ENCODE data around the gene PRODH2. TPM values are rescaled to one million over a fixed set of nuclear protein-coding genes. Genes with fewer than 3 reads are reported as not detected.
"Not testable (repeated sequence)": the region's sequence is repeated elsewhere in the genome, so short reads cannot be mapped to it uniquely, and the experiment has no call there.

The PRODH2 gene
- total RNA-seq, 2 donors from 2014 or later, result not detected

GRCh38 chr19:35848919-35849505 lies 36.4 kb upstream of the PRODH2 start:
- H3K36me3 Mint-ChIP-seq (ENCODE audit: low read depth), result peaks cover 15% of the 10 kb centered on the region
- H3K4me1 Mint-ChIP-seq, result peaks cover 23% of the 10 kb centered on the region
- peaks cover 67% of the 10 kb centered on the region for H3K27me3 Mint-ChIP-seq
- no peak overlapping the region for H3K27ac Mint-ChIP-seq
- no peaks in the 10 kb centered on the region for H3K9me3 ChIP-seq (ENCODE audit: control insufficient read depth, low read length, poor library complexity, severe bottlenecking)
- H3K4me3 Mint-ChIP-seq, result no peak overlapping the region
- DNase-seq (no peak), ATAC-seq (no peak)

- H3K9me3 ChIP-seq (ENCODE audit: control insufficient read depth, low read length, poor library complexity, severe bottlenecking), result no peaks in the 10 kb centered on the region
- DNase-seq (no peak), ATAC-seq (no peak)
- Mint-ChIP-seq H3K4me1 (peaks cover 23% of the 10 kb centered on the region), H3K36me3 (ENCODE audit: low read depth) (peaks cover 15% of the 10 kb centered on the region), H3K27me3 (peaks cover 70% of the 10 kb centered on the region), H3K27ac (no peak overlapping the region), H3K4me3 (no peak overlapping the region)
These were observed 35.8 kb upstream of the PRODH2 start for GRCh38 chr19:35848486-35848885.

GRCh38 chr19:35847911-35848310 lies 35.3 kb upstream of the PRODH2 start:
- H3K27ac Mint-ChIP-seq, result no peak overlapping the region
- H3K36me3 Mint-ChIP-seq (ENCODE audit: low read depth), result peaks cover 11% of the 10 kb centered on the region
- H3K27me3 Mint-ChIP-seq, result peaks cover 68% of the 10 kb centered on the region
- peaks cover 19% of the 10 kb centered on the region for H3K4me1 Mint-ChIP-seq
- ATAC-seq (no peak), DNase-seq (no peak)
- no peaks in the 10 kb centered on the region for H3K9me3 ChIP-seq (ENCODE audit: control insufficient read depth, low read length, poor library complexity, severe bottlenecking)
- no peak overlapping the region for H3K4me3 Mint-ChIP-seq

GRCh38 chr19:35846038-35846668 lies 33.5 kb upstream of the PRODH2 start:
- Mint-ChIP-seq H3K27ac (no peak overlapping the region), H3K36me3 (ENCODE audit: low read depth) (peaks cover 10% of the 10 kb centered on the region), H3K27me3 (peaks cover 57% of the 10 kb centered on the region), H3K4me3 (peak overlapping the region; percentile 68), H3K4me1 (peaks cover 16% of the 10 kb centered on the region)
- no peak for DNase-seq
- no peaks in the 10 kb centered on the region for H3K9me3 ChIP-seq (ENCODE audit: control insufficient read depth, low read length, poor library complexity, severe bottlenecking)
- ATAC-seq, result peak; percentile 27

GRCh38 chr19:35845215-35846037 lies 32.8 kb upstream of the PRODH2 start:
- peak overlapping the region; percentile 90 for H3K4me3 Mint-ChIP-seq
- ATAC-seq (peak; percentile 25), DNase-seq (no peak)
- H3K36me3 Mint-ChIP-seq (ENCODE audit: low read depth), result peaks cover 10% of the 10 kb centered on the region
- peaks cover 13% of the 10 kb centered on the region for H3K4me1 Mint-ChIP-seq
- H3K9me3 ChIP-seq (ENCODE audit: control insufficient read depth, low read length, poor library complexity, severe bottlenecking), result no peaks in the 10 kb centered on the region
- no peak overlapping the region for H3K27ac Mint-ChIP-seq
- peaks cover 50% of the 10 kb centered on the region for H3K27me3 Mint-ChIP-seq

- H3K9me3 ChIP-seq (ENCODE audit: control insufficient read depth, low read length, poor library complexity, severe bottlenecking), result no peaks in the 10 kb centered on the region
- Mint-ChIP-seq H3K4me1 (peaks cover 13% of the 10 kb centered on the region), H3K27me3 (peaks cover 43% of the 10 kb centered on the region), H3K4me3 (peak overlapping the region; percentile 90), H3K27ac (no peak overlapping the region), H3K36me3 (ENCODE audit: low read depth) (peaks cover 10% of the 10 kb centered on the region)
- DNase-seq (no peak), ATAC-seq (no peak)
These were observed 32.0 kb upstream of the PRODH2 start for GRCh38 chr19:35844482-35845214.

- H3K27ac Mint-ChIP-seq, result no peak overlapping the region
- peaks cover 38% of the 10 kb centered on the region for H3K27me3 Mint-ChIP-seq
- H3K4me1 Mint-ChIP-seq, result peaks cover 13% of the 10 kb centered on the region
- ATAC-seq, result no peak
- H3K9me3 ChIP-seq (ENCODE audit: control insufficient read depth, low read length, poor library complexity, severe bottlenecking), result no peaks in the 10 kb centered on the region
- no peak overlapping the region for H3K4me3 Mint-ChIP-seq
- peaks cover 10% of the 10 kb centered on the region for H3K36me3 Mint-ChIP-seq (ENCODE audit: low read depth)
- DNase-seq, result no peak
These were observed 31.2 kb upstream of the PRODH2 start for GRCh38 chr19:35843676-35844481.

- ATAC-seq (no peak), DNase-seq (no peak)
- Mint-ChIP-seq H3K36me3 (ENCODE audit: low read depth) (peaks cover 10% of the 10 kb centered on the region), H3K27me3 (peaks cover 38% of the 10 kb centered on the region), H3K27ac (no peak overlapping the region), H3K4me1 (peaks cover 13% of the 10 kb centered on the region), H3K4me3 (no peak overlapping the region)
- no peaks in the 10 kb centered on the region for H3K9me3 ChIP-seq (ENCODE audit: control insufficient read depth, low read length, poor library complexity, severe bottlenecking)
These were observed 30.1 kb upstream of the PRODH2 start for GRCh38 chr19:35842666-35843272.

- Mint-ChIP-seq H3K4me3 (no peak overlapping the region), H3K4me1 (peaks cover 13% of the 10 kb centered on the region), H3K36me3 (ENCODE audit: low read depth) (peaks cover 10% of the 10 kb centered on the region), H3K27ac (no peak overlapping the region), H3K27me3 (peaks cover 38% of the 10 kb centered on the region)
- DNase-seq (no peak), ATAC-seq (no peak)
- H3K9me3 ChIP-seq (ENCODE audit: control insufficient read depth, low read length, poor library complexity, severe bottlenecking), result no peaks in the 10 kb centered on the region
These were observed 29.4 kb upstream of the PRODH2 start for GRCh38 chr19:35841961-35842595.

- H3K27me3 Mint-ChIP-seq, result peaks cover 27% of the 10 kb centered on the region
- not testable (repeated sequence) for H3K27ac Mint-ChIP-seq; ATAC-seq; H3K4me3 Mint-ChIP-seq; H3K36me3 Mint-ChIP-seq (ENCODE audit: low read depth); DNase-seq; H3K4me1 Mint-ChIP-seq; H3K9me3 ChIP-seq (ENCODE audit: control insufficient read depth, low read length, poor library complexity, severe bottlenecking)
These were observed 23.5 kb upstream of the PRODH2 start for GRCh38 chr19:35836096-35836495.

GRCh38 chr19:35833972-35834371 lies 21.3 kb upstream of the PRODH2 start:
- peaks cover 3% of the 10 kb centered on the region for H3K36me3 Mint-ChIP-seq (ENCODE audit: low read depth)
- H3K27me3 Mint-ChIP-seq, result peaks cover 34% of the 10 kb centered on the region
- no peak for ATAC-seq

GRCh38 chr19:35832054-35832453 lies 19.4 kb upstream of the PRODH2 start:
- no peak for ATAC-seq
- no peaks in the 10 kb centered on the region for H3K9me3 ChIP-seq (ENCODE audit: control insufficient read depth, low read length, poor library complexity, severe bottlenecking)
- no peak overlapping the region for H3K4me3 Mint-ChIP-seq
- H3K27ac Mint-ChIP-seq, result no peak overlapping the region
- DNase-seq, result no peak
- H3K27me3 Mint-ChIP-seq, result peaks cover 34% of the 10 kb centered on the region
- peaks cover 3% of the 10 kb centered on the region for H3K36me3 Mint-ChIP-seq (ENCODE audit: low read depth)
- no peaks in the 10 kb centered on the region for H3K4me1 Mint-ChIP-seq

More at GRCh38 chr19:35833972-35834371, 21.3 kb upstream of the PRODH2 start:
- no peak overlapping the region for H3K27ac Mint-ChIP-seq
- H3K9me3 ChIP-seq (ENCODE audit: control insufficient read depth, low read length, poor library complexity, severe bottlenecking), result no peaks in the 10 kb centered on the region
- no peak overlapping the region for H3K4me3 Mint-ChIP-seq
- no peak for DNase-seq
- no peaks in the 10 kb centered on the region for H3K4me1 Mint-ChIP-seq
